ENCODE results near the gene PRPH. TPM values are rescaled to one million over a fixed set of nuclear protein-coding genes. Genes with fewer than 3 reads are reported as not detected.

PRPH gene
- total and polyA plus RNA-seq, 2 of the 13 experiments (the other 11 are each of a cell fraction or from before 2014, with no cell fraction given), result 0.12 TPM; not detected in 1

GRCh38 chr12:49347311-49348193 is 52.6 kb downstream of the PRPH start (continued):
- TF ChIP-seq, protein P1, sequence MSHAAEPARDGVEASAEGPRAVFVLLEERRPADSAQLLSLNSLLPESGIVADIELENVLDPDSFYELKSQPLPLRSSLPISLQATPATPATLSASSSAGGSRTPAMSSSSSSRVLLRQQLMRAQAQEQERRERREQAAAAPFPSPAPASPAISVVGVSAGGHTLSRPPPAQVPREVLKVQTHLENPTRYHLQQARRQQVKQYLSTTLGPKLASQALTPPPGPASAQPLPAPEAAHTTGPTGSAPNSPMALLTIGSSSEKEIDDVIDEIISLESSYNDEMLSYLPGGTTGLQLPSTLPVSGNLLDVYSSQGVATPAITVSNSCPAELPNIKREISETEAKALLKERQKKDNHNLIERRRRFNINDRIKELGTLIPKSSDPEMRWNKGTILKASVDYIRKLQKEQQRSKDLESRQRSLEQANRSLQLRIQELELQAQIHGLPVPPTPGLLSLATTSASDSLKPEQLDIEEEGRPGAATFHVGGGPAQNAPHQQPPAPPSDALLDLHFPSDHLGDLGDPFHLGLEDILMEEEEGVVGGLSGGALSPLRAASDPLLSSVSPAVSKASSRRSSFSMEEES (CRISPR knock-in tag; IDR thresholded peaks at IDR 0.05), result peak; percentile 53; the same call in 1 of the 2 replicates
- TF ChIP-seq EHMT2 (IDR thresholded peaks at IDR 0.05; ENCODE audit: borderline replicate concordance, low read depth, low read length) (no peak), ZFP1 (CRISPR knock-in tag; IDR thresholded peaks at IDR 0.05) (peak; percentile 66; the same call in 1 of the 2 replicates), ZNF766 (CRISPR knock-in tag; IDR thresholded peaks at IDR 0.05; ENCODE audit: borderline replicate concordance) (peak; percentile 82; the same call in 1 of the 2 replicates), MAZ (IDR thresholded peaks at IDR 0.05; ENCODE audit: borderline replicate concordance, low read depth, low read length) (peak; percentile 89), MAZ (CRISPR knock-in tag; IDR thresholded peaks at IDR 0.05; ENCODE audit: low read depth) (peak; percentile 96), ZNF3 (CRISPR knock-in tag; IDR thresholded peaks at IDR 0.05) (no peak), GTF3A (CRISPR knock-in tag; conservative IDR thresholded peaks at IDR 0.05) (peak; percentile 66; the same call in 1 of the 2 replicates), PTBP1 (IDR thresholded peaks at IDR 0.05; ENCODE audit: low read depth, low read length, poor library complexity, severe bottlenecking) (no peak), ZNF414 (CRISPR knock-in tag; IDR thresholded peaks at IDR 0.05) (peak; percentile 80; the same call in 1 of the 2 replicates), RBFOX2 (IDR thresholded peaks at IDR 0.05; ENCODE audit: low read depth, low read length) (peak; percentile 66), ZNF530 (CRISPR knock-in tag; IDR thresholded peaks at IDR 0.05; ENCODE audit: low read depth) (no peak), ZNF224 (CRISPR knock-in tag; IDR thresholded peaks at IDR 0.05) (0 out of 2 replicates have a peak, but pooled peaks have one; percentile 46), ZNF746 (CRISPR knock-in tag; IDR thresholded peaks at IDR 0.05) (peak; percentile 80), ZBTB38 (CRISPR knock-in tag; IDR thresholded peaks at IDR 0.05) (peak; percentile 54), ZSCAN29 (CRISPR knock-in tag; conservative IDR thresholded peaks at IDR 0.05) (peak; percentile 89; the same call in 1 of the 2 replicates), ZBTB39 (CRISPR knock-in tag; IDR thresholded peaks at IDR 0.05) (0 out of 2 replicates have a peak, but pooled peaks have one; percentile 56), JDP2 (CRISPR knock-in tag; IDR thresholded peaks at IDR 0.05; ENCODE audit: borderline replicate concordance) (no peak), ZNF232 (CRISPR knock-in tag; IDR thresholded peaks at IDR 0.05; ENCODE audit: borderline replicate concordance) (peak; percentile 90), NONO (IDR thresholded peaks at IDR 0.05) (no peak), NONO (CRISPR knock-in tag; conservative IDR thresholded peaks at IDR 0.05) (0 out of 2 replicates have a peak, but pooled peaks have one; percentile 44), ZNF101 (CRISPR knock-in tag; IDR thresholded peaks at IDR 0.05; ENCODE audit: borderline replicate concordance, low read depth) (no peak)
- TF ChIP-seq, protein P2, sequence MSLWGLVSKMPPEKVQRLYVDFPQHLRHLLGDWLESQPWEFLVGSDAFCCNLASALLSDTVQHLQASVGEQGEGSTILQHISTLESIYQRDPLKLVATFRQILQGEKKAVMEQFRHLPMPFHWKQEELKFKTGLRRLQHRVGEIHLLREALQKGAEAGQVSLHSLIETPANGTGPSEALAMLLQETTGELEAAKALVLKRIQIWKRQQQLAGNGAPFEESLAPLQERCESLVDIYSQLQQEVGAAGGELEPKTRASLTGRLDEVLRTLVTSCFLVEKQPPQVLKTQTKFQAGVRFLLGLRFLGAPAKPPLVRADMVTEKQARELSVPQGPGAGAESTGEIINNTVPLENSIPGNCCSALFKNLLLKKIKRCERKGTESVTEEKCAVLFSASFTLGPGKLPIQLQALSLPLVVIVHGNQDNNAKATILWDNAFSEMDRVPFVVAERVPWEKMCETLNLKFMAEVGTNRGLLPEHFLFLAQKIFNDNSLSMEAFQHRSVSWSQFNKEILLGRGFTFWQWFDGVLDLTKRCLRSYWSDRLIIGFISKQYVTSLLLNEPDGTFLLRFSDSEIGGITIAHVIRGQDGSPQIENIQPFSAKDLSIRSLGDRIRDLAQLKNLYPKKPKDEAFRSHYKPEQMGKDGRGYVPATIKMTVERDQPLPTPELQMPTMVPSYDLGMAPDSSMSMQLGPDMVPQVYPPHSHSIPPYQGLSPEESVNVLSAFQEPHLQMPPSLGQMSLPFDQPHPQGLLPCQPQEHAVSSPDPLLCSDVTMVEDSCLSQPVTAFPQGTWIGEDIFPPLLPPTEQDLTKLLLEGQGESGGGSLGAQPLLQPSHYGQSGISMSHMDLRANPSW (CRISPR knock-in tag; IDR thresholded peaks at IDR 0.05; ENCODE audit: borderline replicate concordance), result peak; percentile 78; the same call in 1 of the 2 replicates

Data from HepG2 (cell line).